Upper lobe of left lung (tissue), 4 donors: Measurements from ENCODE around the gene ZC3H12C.

ENCODE experiments used
- POLR2A ChIP-seq, 4 donors: fragments of 450-650 bp; IDR thresholded peaks; one replicate each; pipeline ENCODE4 v1.5.1; 2016 to 2017; ENCODE audit warnings: antibody characterized with exemption in 4 of 4, mild to moderate bottlenecking in 2 of 4
- POLR2AphosphoS5 ChIP-seq, 2 donors: sonication (generic); formaldehyde crosslinking; IDR thresholded peaks; one replicate each; pipeline ENCODE4 v1.5.1; 2017; ENCODE audit warnings: antibody characterized with exemption in 2 of 2
- TF ChIP-seq, protein P1 (sequence below), 6 experiments: fragments of 450-650 bp in 4 of 6; fragments of 200-600 bp in 2 of 6; sonication (generic) in 2 of 6; IDR thresholded peaks; one replicate each; pipeline ENCODE4 v1.5.1; 2016 to 2019; ENCODE audit warnings: antibody characterized with exemption in 6 of 6

DNA sequence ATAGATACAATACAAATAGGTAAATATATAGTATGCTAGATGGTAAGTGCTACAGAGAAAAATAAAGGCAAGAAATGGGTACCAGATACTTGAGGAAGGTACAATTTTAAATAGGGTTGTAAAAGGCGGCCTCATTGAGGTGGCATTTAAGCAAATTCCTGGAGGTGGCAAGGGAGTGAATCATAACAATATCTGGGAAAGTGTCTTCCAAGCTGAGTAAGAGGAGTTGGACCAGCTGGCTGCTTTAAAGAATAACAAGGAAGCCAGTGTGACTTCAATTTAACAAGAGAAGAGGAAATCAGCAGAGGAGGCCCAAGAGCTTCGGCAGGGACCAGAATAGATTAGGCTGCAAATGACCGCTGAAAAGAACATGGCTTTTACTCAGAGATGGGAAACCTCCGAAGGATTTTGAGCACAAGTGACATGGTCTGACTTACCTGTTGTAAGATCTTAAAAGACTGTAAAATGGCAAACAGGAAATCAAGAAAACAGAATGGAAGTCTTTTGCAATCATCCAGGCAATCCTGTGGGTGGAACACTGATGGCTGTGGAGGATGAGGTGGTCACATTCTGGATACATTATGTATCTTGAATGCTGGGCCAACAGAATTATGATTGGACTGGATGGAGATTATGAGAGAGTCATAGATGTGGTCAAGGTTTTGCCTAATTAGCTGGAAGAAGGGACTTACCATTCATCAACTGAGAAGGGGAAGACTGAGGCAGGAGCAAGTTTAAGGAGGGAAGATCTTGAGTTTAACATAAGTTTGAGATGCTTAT lies 126.0 kb downstream of the ZC3H12C start:
- TF ChIP-seq, protein P1, sequence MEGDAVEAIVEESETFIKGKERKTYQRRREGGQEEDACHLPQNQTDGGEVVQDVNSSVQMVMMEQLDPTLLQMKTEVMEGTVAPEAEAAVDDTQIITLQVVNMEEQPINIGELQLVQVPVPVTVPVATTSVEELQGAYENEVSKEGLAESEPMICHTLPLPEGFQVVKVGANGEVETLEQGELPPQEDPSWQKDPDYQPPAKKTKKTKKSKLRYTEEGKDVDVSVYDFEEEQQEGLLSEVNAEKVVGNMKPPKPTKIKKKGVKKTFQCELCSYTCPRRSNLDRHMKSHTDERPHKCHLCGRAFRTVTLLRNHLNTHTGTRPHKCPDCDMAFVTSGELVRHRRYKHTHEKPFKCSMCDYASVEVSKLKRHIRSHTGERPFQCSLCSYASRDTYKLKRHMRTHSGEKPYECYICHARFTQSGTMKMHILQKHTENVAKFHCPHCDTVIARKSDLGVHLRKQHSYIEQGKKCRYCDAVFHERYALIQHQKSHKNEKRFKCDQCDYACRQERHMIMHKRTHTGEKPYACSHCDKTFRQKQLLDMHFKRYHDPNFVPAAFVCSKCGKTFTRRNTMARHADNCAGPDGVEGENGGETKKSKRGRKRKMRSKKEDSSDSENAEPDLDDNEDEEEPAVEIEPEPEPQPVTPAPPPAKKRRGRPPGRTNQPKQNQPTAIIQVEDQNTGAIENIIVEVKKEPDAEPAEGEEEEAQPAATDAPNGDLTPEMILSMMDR (IDR thresholded peaks at IDR 0.05): no peak
- TF ChIP-seq POLR2AphosphoS5 (IDR thresholded peaks at IDR 0.05) (no peak), POLR2A (IDR thresholded peaks at IDR 0.05) (no peak)
